K562 treated with DMSO at 1 percent for 4 hours (cell line): ENCODE results near the gene RPP21. TPM values are rescaled to one million over a fixed set of nuclear protein-coding genes. Genes with fewer than 3 reads are reported as not detected.

Source experiments
- total RNA-seq: library from RNA; unstranded; fragments of 300-600 nt; gene quantifications from 2 replicates; pipeline ENCODE4 v1.2.3, GENCODE V29; 2022; ENCODE audit not compliant: insufficient read depth

The RPP21 gene
- total RNA-seq, result 194 and 243 TPM in 2 replicates

DNA sequence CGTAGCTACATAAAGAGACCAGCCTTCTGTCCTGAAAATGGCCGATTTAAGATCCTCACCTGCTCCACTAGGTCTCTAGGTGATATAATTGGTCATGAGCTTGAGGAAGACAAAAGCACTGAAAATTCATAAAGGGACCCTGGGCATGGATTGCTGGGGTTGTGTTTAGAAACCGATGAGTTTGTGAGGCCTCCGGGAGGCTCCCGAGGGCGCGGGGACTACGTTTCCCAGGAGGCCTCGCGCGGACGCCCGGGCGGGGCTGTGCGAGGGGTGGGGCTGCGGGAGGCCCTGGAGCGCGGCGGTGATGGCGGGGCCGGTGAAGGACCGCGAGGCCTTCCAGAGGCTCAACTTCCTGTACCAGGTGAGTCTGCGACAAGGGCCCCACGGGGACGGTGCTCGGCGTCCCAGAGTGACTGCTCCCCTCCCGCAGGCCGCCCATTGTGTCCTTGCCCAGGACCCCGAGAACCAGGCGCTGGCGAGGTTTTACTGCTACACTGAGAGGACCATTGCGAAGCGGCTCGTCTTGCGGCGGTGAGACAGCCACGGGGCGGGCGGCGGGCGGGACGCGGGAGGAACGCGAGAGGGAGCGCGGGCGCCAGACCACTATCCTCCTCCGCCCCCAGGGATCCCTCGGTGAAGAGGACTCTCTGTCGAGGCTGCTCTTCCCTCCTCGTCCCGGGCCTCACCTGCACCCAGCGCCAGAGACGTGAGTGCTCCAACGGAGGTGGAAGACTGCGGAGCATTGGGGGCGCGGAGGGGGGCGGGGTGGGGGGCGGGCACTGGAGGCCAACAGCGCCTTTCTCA, at the start of gene RPP21:
RPP21 (plus strand) TSS at position 289 of the 804 bp plus-strand sequence; CDS start at position 305, 16 bp downstream.

DNA sequence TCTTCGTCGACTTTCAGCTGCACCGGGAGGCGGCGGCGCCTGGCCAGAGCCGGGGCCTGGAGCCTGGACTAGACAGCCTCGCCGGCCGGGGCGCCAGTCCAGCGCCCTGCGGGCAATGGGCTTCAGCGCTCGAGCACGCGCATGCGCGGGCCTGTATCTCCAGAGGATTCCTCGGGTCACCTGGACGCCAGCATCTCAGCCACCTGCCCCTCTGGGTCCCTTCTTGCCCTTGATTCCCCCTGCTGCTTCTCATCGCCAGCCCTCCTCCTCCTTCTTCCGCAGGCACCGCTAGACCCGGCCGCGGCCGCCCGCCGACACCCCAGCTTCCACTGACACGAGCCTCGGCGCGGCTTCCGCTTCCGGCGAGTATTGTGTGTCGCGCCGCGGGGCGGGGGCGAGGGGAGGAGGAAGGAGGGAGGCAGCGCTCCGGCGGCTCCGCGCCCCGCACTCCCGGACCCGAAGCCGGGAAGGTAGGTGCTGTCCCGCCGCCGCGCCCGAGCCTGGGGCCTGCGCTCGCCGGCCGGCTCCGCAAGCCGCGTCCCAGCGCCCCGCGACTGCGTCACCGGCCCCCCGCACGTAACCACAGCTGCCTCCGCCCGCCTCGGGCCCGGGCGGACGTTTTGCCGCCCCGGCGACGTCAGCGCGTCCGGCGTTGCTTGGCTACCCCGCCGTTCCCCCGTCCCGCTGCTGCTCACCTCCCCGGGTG, 18.3 kb upstream of the RPP21 start, which contains the start of gene TRIM39:
TRIM39 (plus strand) TSS at position 402 of the 706 bp plus-strand sequence. CDS start 2,391 bp downstream, outside the sequence.

Other genes starting within 250 kb of the RPP21 start
- not detected in 2 replicates for gene TRIM31, start 232.1 kb upstream of the RPP21 start, total RNA-seq
- not detected in 2 replicates for gene TRIM40, start 209.0 kb upstream of the RPP21 start, total RNA-seq
- not detected in 2 replicates for gene TRIM10, start 183.9 kb upstream of the RPP21 start, total RNA-seq
- not detected in 2 replicates for gene TRIM15, start 181.6 kb upstream of the RPP21 start, total RNA-seq
- gene TRIM26, start 131.8 kb upstream of the RPP21 start, total RNA-seq, result 6.4 and 8.7 TPM in 2 replicates
- gene TRIM39, start 18.2 kb upstream of the RPP21 start, total RNA-seq, result 6.6 and 13.8 TPM in 2 replicates
- 110 and 121 TPM in 2 replicates for gene HLA-E, start 144.4 kb downstream of the RPP21 start, total RNA-seq
- gene GNL1, start 211.3 kb downstream of the RPP21 start, total RNA-seq, result 41.6 and 44.0 TPM in 2 replicates
- gene PRR3, start 212.1 kb downstream of the RPP21 start, total RNA-seq, result 7.8 and 8.7 TPM in 2 replicates
- 87.2 and 92.7 TPM in 2 replicates for gene ABCF1, start 226.3 kb downstream of the RPP21 start, total RNA-seq